Activated CD4-positive, alpha-beta T cell treated with anti-CD3 and anti-CD28 coated beads, Interleukin-2, amount 50 U/mL, for 24 hours (primary cell): ENCODE measurements around the gene TTC19.
"Not testable (repeated sequence)": the region's sequence is repeated elsewhere in the genome, so short reads cannot be mapped to it uniquely, and the experiment has no call there.

Experiments used
- DNase-seq, 2 donors: peaks; one replicate each; pipeline ENCODE4 v3.0.0-alpha.2; 2020; ENCODE audit warnings: low read depth in 1 of 2, low spot score in 1 of 2

Gene TTC19

GRCh38 chr17:16027708-16028584 is 28.3 kb downstream of the TTC19 start:
- DNase-seq: peak; percentile 18 to 53

- DNase-seq: no peak
Observed at GRCh38 chr17:16033729-16034349, 34.2 kb downstream of the TTC19 start.

GRCh38 chr17:16036261-16036660 is 36.6 kb downstream of the TTC19 start:
- no peak for DNase-seq

- DNase-seq: no peak
Observed at GRCh38 chr17:16037636-16038035, 38.0 kb downstream of the TTC19 start.

GRCh38 chr17:16040710-16041251 is 41.2 kb downstream of the TTC19 start:
- no peak for DNase-seq

- no peak for DNase-seq
Observed at GRCh38 chr17:16044487-16044886, 44.9 kb downstream of the TTC19 start.

- DNase-seq: no peak
Observed at GRCh38 chr17:16046966-16047365, 47.3 kb downstream of the TTC19 start.

- DNase-seq: no peak
Observed at GRCh38 chr17:16048811-16049449, 49.3 kb downstream of the TTC19 start.

- DNase-seq: no peak
Observed at GRCh38 chr17:16050844-16051243, 51.2 kb downstream of the TTC19 start.

GRCh38 chr17:16052486-16052885 is 52.9 kb downstream of the TTC19 start:
- DNase-seq: no peak

GRCh38 chr17:16055139-16055538 is 55.5 kb downstream of the TTC19 start:
- DNase-seq: not testable (repeated sequence)

GRCh38 chr17:16061631-16062030 is 62.0 kb downstream of the TTC19 start:
- no peak for DNase-seq

- no peak for DNase-seq
Observed at GRCh38 chr17:16066125-16066524, 66.5 kb downstream of the TTC19 start.

GRCh38 chr17:16068323-16068722 is 68.7 kb downstream of the TTC19 start:
- no peak for DNase-seq

- no peak for DNase-seq
Observed at GRCh38 chr17:16072031-16072430, 72.4 kb downstream of the TTC19 start.

GRCh38 chr17:16073845-16074244 is 74.2 kb downstream of the TTC19 start:
- DNase-seq: no peak

- DNase-seq: no peak
Observed at GRCh38 chr17:16074423-16074822, 74.8 kb downstream of the TTC19 start.

- DNase-seq: no peak
Observed at GRCh38 chr17:16075949-16076348, 76.3 kb downstream of the TTC19 start.
